Measurements from ENCODE around the gene ARMH3.
A peak's percentile ranks its signal among the peaks of the same experiment; 100 is the strongest.

ARMH3 gene

DNA sequence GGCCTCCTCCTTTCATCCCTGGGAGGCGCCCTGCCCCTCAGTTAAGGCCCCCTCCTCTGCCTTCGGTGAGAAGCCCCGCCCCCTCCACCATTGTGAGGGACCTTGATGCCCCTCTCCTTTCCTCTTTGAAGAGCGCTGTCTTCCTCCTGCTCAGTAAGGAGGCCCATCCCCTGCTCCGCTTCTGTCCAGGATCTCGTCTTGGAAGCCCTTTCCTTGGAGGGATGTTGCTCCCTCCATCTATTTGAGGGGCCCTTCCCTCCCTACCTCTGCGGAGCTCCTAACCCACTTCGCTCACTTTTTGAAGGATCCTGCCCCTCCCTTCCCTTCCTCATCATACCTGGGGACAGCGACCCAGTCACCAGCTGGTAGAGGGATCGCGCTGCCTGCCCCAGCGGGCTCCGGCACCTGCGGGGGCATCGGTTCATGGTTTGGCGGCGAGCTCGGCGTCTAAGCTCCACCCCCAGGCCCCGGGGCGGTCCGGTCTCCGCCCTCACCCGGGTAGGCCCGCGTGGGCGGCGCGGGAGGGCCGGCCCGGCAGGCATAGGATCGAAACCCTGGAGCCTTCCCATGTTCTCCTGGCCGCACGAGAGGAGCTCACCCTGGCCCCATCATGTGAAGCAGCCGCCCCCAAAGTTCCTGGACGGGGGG is 216.4 kb downstream of the ARMH3 start:
- H3K36me3 ChIP-seq (ENCODE audit: control insufficient read depth, low read length), result no peaks in the 10 kb centered on the region
- no peaks in the 10 kb centered on the region; the same call in 1 of the 2 replicates for H4K20me1 ChIP-seq (ENCODE audit: control insufficient read depth, insufficient read depth, low read depth, low read length)
- H3K4me2 ChIP-seq (ENCODE audit: low read length), result peak overlapping the region; percentile 79

DNA sequence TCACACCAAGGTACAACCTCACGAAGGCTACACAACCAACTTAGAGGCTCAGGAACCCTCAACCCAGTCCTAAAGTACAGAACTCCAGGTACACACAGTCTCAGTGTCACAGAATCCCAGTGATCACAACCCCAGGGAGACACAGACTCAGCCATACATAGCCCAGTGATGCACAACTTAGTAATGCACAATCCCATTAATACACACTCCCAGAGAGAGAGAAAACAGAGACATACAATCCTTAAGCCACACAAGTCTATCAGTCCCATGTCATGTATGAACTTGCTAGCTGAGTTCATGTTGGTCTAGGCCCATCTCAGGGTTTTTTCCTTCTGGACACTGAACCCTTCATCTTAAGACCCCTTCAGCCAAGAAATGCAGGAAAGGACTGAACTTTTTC is 217.0 kb downstream of the ARMH3 start:
- Histone ChIP-seq H3K9me3 (ENCODE audit: control insufficient read depth, insufficient read depth, low read length) (no peaks in the 10 kb centered on the region), H3K36me3 (ENCODE audit: control insufficient read depth, low read length) (no peaks in the 10 kb centered on the region), H3K27me3 (ENCODE audit: control insufficient read depth, low read length) (peaks cover 18% of the 10 kb centered on the region), H3K27ac (ENCODE audit: low read depth, low read length) (no peak overlapping the region), H3K79me2 (ENCODE audit: control insufficient read depth, low read length) (no peaks in the 10 kb centered on the region), H3K4me1 (ENCODE audit: control insufficient read depth, low read length) (peaks cover 49% of the 10 kb centered on the region), H4K20me1 (ENCODE audit: control insufficient read depth, insufficient read depth, low read depth, low read length) (no peaks in the 10 kb centered on the region; the same call in 1 of the 2 replicates), H3K4me2 (ENCODE audit: low read length) (peak overlapping the region; percentile 79; the same call in 1 of the 2 replicates), H3K9me2 (replicated peaks; ENCODE audit: control insufficient read depth, low read length) (no peaks in the 10 kb centered on the region), H3K4me3 (ENCODE audit: low read length) (no peak overlapping the region), H3F3A (ENCODE audit: control insufficient read depth, insufficient read depth) (no peaks in the 10 kb centered on the region)
- TF ChIP-seq, protein P1, sequence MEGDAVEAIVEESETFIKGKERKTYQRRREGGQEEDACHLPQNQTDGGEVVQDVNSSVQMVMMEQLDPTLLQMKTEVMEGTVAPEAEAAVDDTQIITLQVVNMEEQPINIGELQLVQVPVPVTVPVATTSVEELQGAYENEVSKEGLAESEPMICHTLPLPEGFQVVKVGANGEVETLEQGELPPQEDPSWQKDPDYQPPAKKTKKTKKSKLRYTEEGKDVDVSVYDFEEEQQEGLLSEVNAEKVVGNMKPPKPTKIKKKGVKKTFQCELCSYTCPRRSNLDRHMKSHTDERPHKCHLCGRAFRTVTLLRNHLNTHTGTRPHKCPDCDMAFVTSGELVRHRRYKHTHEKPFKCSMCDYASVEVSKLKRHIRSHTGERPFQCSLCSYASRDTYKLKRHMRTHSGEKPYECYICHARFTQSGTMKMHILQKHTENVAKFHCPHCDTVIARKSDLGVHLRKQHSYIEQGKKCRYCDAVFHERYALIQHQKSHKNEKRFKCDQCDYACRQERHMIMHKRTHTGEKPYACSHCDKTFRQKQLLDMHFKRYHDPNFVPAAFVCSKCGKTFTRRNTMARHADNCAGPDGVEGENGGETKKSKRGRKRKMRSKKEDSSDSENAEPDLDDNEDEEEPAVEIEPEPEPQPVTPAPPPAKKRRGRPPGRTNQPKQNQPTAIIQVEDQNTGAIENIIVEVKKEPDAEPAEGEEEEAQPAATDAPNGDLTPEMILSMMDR (IDR thresholded peaks at IDR 0.05; ENCODE audit: low read depth, low read length, poor library complexity, severe bottlenecking), result no peak
- TF ChIP-seq EZH2phosphoT487 (IDR thresholded peaks at IDR 0.05; ENCODE audit: borderline replicate concordance, low read length), result no peak

More for the DNA sequence above, 216.4 kb downstream of the ARMH3 start:
- no peaks in the 10 kb centered on the region for H3K9me2 ChIP-seq (replicated peaks; ENCODE audit: control insufficient read depth, low read length)
- no peak for TF ChIP-seq EZH2phosphoT487 (IDR thresholded peaks at IDR 0.05; ENCODE audit: borderline replicate concordance, low read length)
- TF ChIP-seq, protein P1 (IDR thresholded peaks at IDR 0.05; ENCODE audit: low read depth, low read length, poor library complexity, severe bottlenecking), result no peak
- H3K27me3 ChIP-seq (ENCODE audit: control insufficient read depth, low read length), result peaks cover 18% of the 10 kb centered on the region
- no peak overlapping the region for H3K27ac ChIP-seq (ENCODE audit: low read depth, low read length)
- H3K4me1 ChIP-seq (ENCODE audit: control insufficient read depth, low read length), result peaks cover 49% of the 10 kb centered on the region
- peak overlapping the region; percentile 66 for H3K4me3 ChIP-seq (ENCODE audit: low read length)
- H3F3A ChIP-seq (ENCODE audit: control insufficient read depth, insufficient read depth), result no peaks in the 10 kb centered on the region
- H3K79me2 ChIP-seq (ENCODE audit: control insufficient read depth, low read length), result no peaks in the 10 kb centered on the region
- no peaks in the 10 kb centered on the region for H3K9me3 ChIP-seq (ENCODE audit: control insufficient read depth, insufficient read depth, low read length)

DNA sequence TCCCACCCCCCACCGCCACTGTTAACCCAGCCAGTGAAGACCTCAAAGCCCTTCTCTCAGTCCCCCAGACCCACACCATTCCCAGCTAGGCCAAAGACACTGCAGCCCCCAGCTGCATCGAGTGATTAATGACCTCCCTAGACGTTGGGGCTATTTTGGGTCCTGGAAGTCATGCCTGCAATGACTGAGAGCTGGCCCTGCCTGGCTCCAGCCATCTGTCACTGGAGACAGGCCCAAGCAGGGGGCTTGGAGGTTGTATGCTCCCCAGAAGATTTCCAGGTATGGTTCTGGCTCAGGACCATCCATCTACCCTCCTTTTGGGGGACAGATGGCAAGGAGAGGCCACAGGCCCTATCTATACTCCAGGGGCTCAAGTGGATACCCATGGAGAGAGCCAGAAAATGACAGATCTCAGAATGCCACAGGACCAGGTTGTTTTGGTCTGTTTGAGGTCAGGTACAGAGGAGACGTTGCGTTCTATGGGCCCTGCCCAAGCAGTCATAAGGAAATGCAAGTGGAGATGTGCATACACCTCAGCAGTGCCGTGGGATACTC is 217.5 kb downstream of the ARMH3 start:
- Histone ChIP-seq H3K4me2 (ENCODE audit: low read length) (no peak overlapping the region), H3K4me3 (ENCODE audit: low read length) (no peak overlapping the region), H3K4me1 (ENCODE audit: control insufficient read depth, low read length) (peaks cover 49% of the 10 kb centered on the region), H3K9me3 (ENCODE audit: control insufficient read depth, insufficient read depth, low read length) (no peaks in the 10 kb centered on the region), H3K79me2 (ENCODE audit: control insufficient read depth, low read length) (no peaks in the 10 kb centered on the region), H3K27me3 (ENCODE audit: control insufficient read depth, low read length) (peaks cover 18% of the 10 kb centered on the region), H3F3A (ENCODE audit: control insufficient read depth, insufficient read depth) (no peaks in the 10 kb centered on the region), H3K9me2 (replicated peaks; ENCODE audit: control insufficient read depth, low read length) (no peaks in the 10 kb centered on the region), H3K27ac (ENCODE audit: low read depth, low read length) (no peak overlapping the region), H4K20me1 (ENCODE audit: control insufficient read depth, insufficient read depth, low read depth, low read length) (no peaks in the 10 kb centered on the region; the same call in 1 of the 2 replicates), H3K36me3 (ENCODE audit: control insufficient read depth, low read length) (no peaks in the 10 kb centered on the region)
- TF ChIP-seq EZH2phosphoT487 (IDR thresholded peaks at IDR 0.05; ENCODE audit: borderline replicate concordance, low read length), result no peak
- TF ChIP-seq, protein P1 (IDR thresholded peaks at IDR 0.05; ENCODE audit: low read depth, low read length, poor library complexity, severe bottlenecking), result no peak

Measured in DOHH2 (cell line).